Mononuclear cell (primary cell): ENCODE measurements around the gene GAREM1. TPM values are rescaled to one million over a fixed set of nuclear protein-coding genes. Genes with fewer than 3 reads are reported as not detected.
"Not testable (repeated sequence)": the region's sequence is repeated elsewhere in the genome, so short reads cannot be mapped to it uniquely, and the experiment has no call there.

ENCODE experiments used
- H3K27me3 ChIP-seq: 2 replicates; pipeline ENCODE4 v1.6.0; 2011; ENCODE audit warnings: low read length, control low read depth; ENCODE audit not compliant: insufficient read depth
- H3K4me1 ChIP-seq: 2 replicates; pipeline ENCODE4 v1.5.1; 2011; ENCODE audit warnings: mild to moderate bottlenecking, low read length, control low read depth; ENCODE audit not compliant: insufficient read depth
- H3K4me3 ChIP-seq: 2 replicates; pipeline ENCODE4 v1.5.1; 2011; ENCODE audit warnings: mild to moderate bottlenecking, low read length, moderate library complexity
- H3K9me3 ChIP-seq: 2 replicates; pipeline ENCODE4 v1.5.1; 2011; ENCODE audit warnings: low read depth, mild to moderate bottlenecking, control low read depth, low read length
- total RNA-seq: library from RNA; depleted of rRNA; stranded (reverse); fragments of >200 nt; gene quantifications from one replicate; pipeline ENCODE4 v1.2.3, GENCODE V29; 2012

The GAREM1 gene
- total RNA-seq, 1 donor: under 0.01 TPM

DNA sequence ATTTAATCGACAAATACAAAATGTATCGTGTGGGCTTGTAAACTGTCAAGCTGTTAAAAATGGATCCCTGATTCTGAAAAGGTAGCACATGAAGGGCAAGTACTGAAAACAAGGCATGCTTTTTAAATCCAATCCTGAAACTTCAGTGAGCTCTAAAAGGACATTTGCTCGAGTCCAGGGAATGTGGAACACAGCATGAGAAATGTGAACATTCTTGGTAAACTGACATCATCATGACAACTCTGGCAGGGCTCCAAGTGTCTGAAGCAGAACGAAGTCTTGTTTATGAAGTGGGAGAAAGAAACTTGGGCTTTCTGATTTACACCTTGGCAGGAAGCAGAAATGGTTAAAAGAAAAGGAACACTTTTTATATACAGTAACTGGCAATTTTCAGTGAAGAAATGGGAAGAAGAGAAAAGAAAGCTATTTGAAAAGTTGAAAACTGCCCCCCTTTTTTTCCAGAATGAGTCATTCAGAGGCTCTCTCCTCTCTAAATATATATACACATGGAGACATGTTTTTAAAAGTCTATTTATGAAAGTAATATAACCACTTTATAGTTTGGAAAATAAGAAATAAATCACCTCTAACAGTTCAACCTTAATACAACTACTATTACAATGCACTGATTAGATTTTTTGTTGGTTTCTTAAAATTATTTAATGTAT is 120.8 kb downstream of the GAREM1 start:
- no peaks in the 10 kb centered on the region for H3K27me3 ChIP-seq
- no peaks in the 10 kb centered on the region for H3K9me3 ChIP-seq
- no peaks in the 10 kb centered on the region for H3K4me1 ChIP-seq
- no peak overlapping the region for H3K4me3 ChIP-seq

GRCh38 chr18:32346671-32347070 is 124.0 kb downstream of the GAREM1 start:
- H3K9me3 ChIP-seq: no peaks in the 10 kb centered on the region
- no peaks in the 10 kb centered on the region for H3K27me3 ChIP-seq
- H3K4me3 ChIP-seq: no peak overlapping the region
- H3K4me1 ChIP-seq: no peaks in the 10 kb centered on the region

- no peak overlapping the region for H3K4me3 ChIP-seq
- H3K9me3 ChIP-seq: no peaks in the 10 kb centered on the region
- no peaks in the 10 kb centered on the region for H3K4me1 ChIP-seq
- no peaks in the 10 kb centered on the region for H3K27me3 ChIP-seq
Measured at GRCh38 chr18:32343634-32344033, 127.0 kb downstream of the GAREM1 start.

DNA sequence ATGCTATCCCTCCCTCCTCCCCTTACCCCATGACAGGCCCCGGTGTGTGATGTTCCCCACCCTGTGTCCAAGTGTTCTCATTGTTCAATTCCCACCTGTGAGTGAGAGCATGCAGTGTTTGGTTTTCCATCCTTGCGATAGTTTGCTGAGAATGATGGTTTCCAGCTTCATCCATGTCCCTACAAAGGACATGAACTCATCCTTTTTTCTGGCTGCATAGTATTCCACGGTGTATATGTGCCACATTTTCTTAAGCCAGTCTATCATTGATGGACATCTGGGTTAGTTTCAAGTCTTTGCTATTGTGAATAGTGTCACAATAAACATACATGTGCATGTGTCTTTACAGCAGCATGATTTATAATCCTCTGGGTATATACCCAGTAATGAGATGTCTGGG is 129.6 kb downstream of the GAREM1 start:
- H3K27me3 ChIP-seq, H3K9me3 ChIP-seq, H3K4me1 ChIP-seq, H3K4me3 ChIP-seq: not testable (repeated sequence)

- Histone ChIP-seq H3K4me3 (no peak overlapping the region), H3K4me1 (no peaks in the 10 kb centered on the region)
Measured at GRCh38 chr18:32339045-32339444, 131.6 kb downstream of the GAREM1 start.

DNA sequence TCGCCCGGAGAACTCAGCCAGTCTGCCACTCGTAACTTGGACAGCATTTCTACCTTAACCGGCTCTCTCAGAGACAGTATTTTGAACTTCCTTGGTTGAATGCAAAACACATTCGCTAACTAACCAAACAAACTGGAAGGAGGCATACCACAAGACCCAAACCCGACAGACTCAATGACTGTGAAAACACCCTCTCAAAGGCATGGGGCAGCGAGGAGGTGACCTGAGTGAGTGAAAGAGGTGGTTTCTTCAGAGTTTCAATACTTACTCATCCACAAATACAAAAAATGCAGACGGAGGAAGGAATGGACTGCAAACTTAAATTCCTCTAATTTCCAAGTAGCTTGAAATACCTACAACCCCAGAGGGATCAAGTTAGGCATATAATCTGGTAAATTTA is 132.9 kb downstream of the GAREM1 start:
- Histone ChIP-seq H3K27me3 (no peaks in the 10 kb centered on the region), H3K9me3 (no peaks in the 10 kb centered on the region), H3K4me3 (no peak overlapping the region), H3K4me1 (no peaks in the 10 kb centered on the region)

More at GRCh38 chr18:32339045-32339444, 131.6 kb downstream of the GAREM1 start:
- Histone ChIP-seq H3K27me3 (no peaks in the 10 kb centered on the region), H3K9me3 (no peaks in the 10 kb centered on the region)

- H3K9me3 ChIP-seq: no peaks in the 10 kb centered on the region
- H3K27me3 ChIP-seq: no peaks in the 10 kb centered on the region
- no peak overlapping the region for H3K4me3 ChIP-seq
- no peaks in the 10 kb centered on the region for H3K4me1 ChIP-seq
Measured at GRCh38 chr18:32337347-32337746, 133.3 kb downstream of the GAREM1 start.

GRCh38 chr18:32335228-32335627 is 135.5 kb downstream of the GAREM1 start:
- Histone ChIP-seq H3K27me3 (no peaks in the 10 kb centered on the region), H3K4me1 (no peaks in the 10 kb centered on the region), H3K9me3 (no peaks in the 10 kb centered on the region), H3K4me3 (no peak overlapping the region)

DNA sequence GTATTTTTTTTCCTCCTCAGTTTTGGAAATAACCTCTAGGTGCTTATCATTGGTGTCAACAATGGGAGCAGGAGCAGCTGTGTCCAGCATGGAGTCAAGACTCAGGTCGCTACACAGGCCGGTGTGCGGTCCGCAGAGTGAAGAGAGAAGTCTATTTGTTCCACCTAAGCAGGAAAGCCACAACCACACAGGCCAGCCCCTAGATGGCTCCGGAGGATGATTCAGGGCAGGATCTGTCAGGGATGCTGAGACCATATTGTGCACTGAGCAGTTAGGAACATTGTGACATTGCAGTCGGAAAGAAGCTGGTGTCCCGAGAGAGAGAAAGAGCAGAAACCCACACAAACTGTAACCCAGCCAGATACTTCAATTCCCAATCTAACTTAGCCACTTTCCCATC is 136.9 kb downstream of the GAREM1 start:
- no peaks in the 10 kb centered on the region for H3K4me1 ChIP-seq
- H3K9me3 ChIP-seq: no peaks in the 10 kb centered on the region
- H3K27me3 ChIP-seq: no peaks in the 10 kb centered on the region
- H3K4me3 ChIP-seq: no peak overlapping the region

- Histone ChIP-seq H3K9me3 (no peaks in the 10 kb centered on the region), H3K27me3 (no peaks in the 10 kb centered on the region), H3K4me3 (no peak overlapping the region), H3K4me1 (no peaks in the 10 kb centered on the region)
Measured at GRCh38 chr18:32332708-32333107, 138.0 kb downstream of the GAREM1 start.

- H3K9me3 ChIP-seq: no peaks in the 10 kb centered on the region
- no peaks in the 10 kb centered on the region for H3K4me1 ChIP-seq
- H3K27me3 ChIP-seq: no peaks in the 10 kb centered on the region
- no peak overlapping the region for H3K4me3 ChIP-seq
Measured at GRCh38 chr18:32328974-32329373, 141.7 kb downstream of the GAREM1 start.

GRCh38 chr18:32328379-32328778 is 142.3 kb downstream of the GAREM1 start:
- Histone ChIP-seq H3K27me3 (no peaks in the 10 kb centered on the region), H3K4me3 (no peak overlapping the region), H3K4me1 (no peaks in the 10 kb centered on the region), H3K9me3 (no peaks in the 10 kb centered on the region)

GRCh38 chr18:32326450-32327308 is 144.0 kb downstream of the GAREM1 start:
- H3K27me3 ChIP-seq: no peaks in the 10 kb centered on the region
- H3K9me3 ChIP-seq: no peaks in the 10 kb centered on the region
- no peak overlapping the region for H3K4me3 ChIP-seq
- H3K4me1 ChIP-seq: no peaks in the 10 kb centered on the region

GRCh38 chr18:32324181-32324580 is 146.5 kb downstream of the GAREM1 start:
- no peaks in the 10 kb centered on the region for H3K27me3 ChIP-seq
- no peak overlapping the region for H3K4me3 ChIP-seq
- H3K9me3 ChIP-seq: no peaks in the 10 kb centered on the region
- no peaks in the 10 kb centered on the region for H3K4me1 ChIP-seq

GRCh38 chr18:32321826-32322225 is 148.9 kb downstream of the GAREM1 start:
- no peak overlapping the region for H3K4me3 ChIP-seq

GRCh38 chr18:32319084-32319483 is 151.6 kb downstream of the GAREM1 start:
- no peaks in the 10 kb centered on the region for H3K4me1 ChIP-seq
- no peak overlapping the region for H3K4me3 ChIP-seq
- no peaks in the 10 kb centered on the region for H3K9me3 ChIP-seq
- H3K27me3 ChIP-seq: no peaks in the 10 kb centered on the region

More at GRCh38 chr18:32321826-32322225, 148.9 kb downstream of the GAREM1 start:
- Histone ChIP-seq H3K9me3 (no peaks in the 10 kb centered on the region), H3K4me1 (no peaks in the 10 kb centered on the region), H3K27me3 (no peaks in the 10 kb centered on the region)
